Fibroblast of lung (primary cell): Measurements from ENCODE around the gene ZNF346.

Experiments used
- CTCF ChIP-seq, 2 donors: IDR thresholded peaks in 1 of 2; conservative IDR thresholded peaks in 1 of 2; 1 replicate in 1 of 2; 2 replicates in 1 of 2; pipeline ENCODE4 v1.5.1; 2011 to 2012; ENCODE audit warnings: low read length in 2 of 2, control low read depth in 1 of 2, inconsistent platforms in 1 of 2, low read depth in 1 of 2, mild to moderate bottlenecking in 1 of 2
- EZH2 ChIP-seq: IDR thresholded peaks from 2 replicates; pipeline ENCODE4 v1.5.1; 2012; ENCODE audit warnings: low read length, control low read depth, mild to moderate bottlenecking; ENCODE audit errors: missing control alignments

GRCh38 chr5:177024559-177024958 is 2.1 kb downstream of the ZNF346 start:
- TF ChIP-seq CTCF (conservative IDR thresholded peaks at IDR 0.05 in 1 of 2, IDR thresholded peaks at IDR 0.05 in 1 of 2; ENCODE audit: low read depth in 1 of 2, low read length in 2 of 2) (no peak), EZH2 (no peak)
